Cerebellar cortex (tissue), 1 donor: ENCODE results near the gene PIK3AP1.

ENCODE experiments used
- DNase-seq: peaks from one replicate; pipeline ENCODE4 v3.0.0-alpha.2; 2015; ENCODE audit warnings: low spot score

Gene PIK3AP1

DNA sequence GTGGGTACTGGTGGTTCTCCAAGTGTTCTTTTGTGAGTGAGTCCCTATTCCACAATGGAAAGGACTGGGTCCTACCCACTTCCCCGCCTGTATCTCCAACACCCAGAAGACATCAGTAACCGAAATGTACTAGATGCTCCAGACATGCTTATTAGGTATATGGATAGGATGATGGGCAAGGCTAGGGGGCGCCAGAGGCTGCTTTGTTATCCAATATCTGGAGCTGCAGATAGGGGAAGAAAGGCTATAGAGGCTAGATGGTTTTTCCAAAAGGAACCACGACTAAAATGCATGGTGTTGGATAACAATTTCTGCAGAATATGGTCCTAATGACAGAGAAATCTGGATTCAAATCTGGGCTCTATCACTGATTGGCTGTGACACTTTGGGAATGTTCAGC lies 77.3 kb downstream of the PIK3AP1 start:
- DNase-seq, result peak; percentile 47

DNA sequence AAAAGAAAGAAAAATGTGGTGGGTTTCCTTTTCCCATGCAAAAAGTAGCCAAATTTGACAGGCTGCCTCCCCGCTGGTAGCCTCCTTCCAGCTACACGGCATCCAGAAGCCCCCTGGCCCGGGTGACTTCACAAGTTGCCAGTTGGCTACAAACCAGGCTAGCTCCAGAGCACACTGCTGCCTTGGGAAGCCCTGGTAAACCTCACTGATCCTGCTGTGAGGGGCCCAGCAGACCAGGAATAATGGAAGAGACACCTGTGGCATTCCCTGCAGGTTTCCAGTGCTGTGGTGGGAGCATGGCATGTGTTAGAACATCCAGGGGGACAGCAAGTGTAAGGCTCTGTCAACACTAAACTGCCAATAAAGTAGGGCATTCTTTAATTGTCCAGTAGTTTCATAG lies 77.8 kb downstream of the PIK3AP1 start:
- DNase-seq, result no peak

DNA sequence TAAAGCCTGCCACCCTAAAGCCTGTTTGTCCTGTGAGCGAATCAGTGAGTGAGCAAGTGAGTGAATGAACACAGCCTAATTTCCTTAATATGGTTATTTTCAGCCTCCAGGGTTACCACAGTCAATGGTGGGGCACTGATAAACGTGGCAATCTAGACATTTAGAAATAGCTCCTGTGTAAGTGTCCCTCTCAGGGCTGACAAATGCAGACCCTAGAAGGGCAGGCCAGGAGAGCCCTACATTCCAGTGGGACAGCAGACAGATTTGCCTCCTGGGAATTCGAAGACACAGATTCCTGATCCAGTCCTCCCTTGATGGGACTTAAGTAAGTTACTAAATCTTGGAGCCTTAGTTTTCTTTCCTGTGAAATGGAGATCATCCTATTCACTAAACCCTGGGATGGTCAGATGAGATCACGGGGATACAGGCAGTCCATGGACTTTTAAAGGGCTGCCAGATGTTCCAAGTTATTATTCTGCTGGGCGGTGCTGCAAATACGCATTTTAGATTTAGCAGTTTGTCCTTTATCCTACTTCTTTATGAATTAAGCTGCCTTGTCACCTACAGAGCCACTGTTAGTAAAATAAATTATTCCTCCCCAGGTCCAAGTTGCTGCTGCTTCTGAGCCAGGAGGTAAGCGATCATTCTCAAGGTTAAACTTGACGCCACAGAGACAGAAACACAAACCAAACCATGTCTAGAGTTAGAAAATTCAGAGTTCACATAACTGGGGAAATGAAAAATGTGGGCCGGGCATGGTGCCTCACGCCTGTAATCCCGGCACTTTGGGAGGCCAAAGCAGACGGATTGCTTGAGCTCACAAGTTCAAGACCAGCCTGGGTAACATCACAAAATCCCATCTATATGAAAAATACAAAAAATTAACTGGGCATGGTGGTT lies 78.7 kb downstream of the PIK3AP1 start:
- DNase-seq, result no peak

DNA sequence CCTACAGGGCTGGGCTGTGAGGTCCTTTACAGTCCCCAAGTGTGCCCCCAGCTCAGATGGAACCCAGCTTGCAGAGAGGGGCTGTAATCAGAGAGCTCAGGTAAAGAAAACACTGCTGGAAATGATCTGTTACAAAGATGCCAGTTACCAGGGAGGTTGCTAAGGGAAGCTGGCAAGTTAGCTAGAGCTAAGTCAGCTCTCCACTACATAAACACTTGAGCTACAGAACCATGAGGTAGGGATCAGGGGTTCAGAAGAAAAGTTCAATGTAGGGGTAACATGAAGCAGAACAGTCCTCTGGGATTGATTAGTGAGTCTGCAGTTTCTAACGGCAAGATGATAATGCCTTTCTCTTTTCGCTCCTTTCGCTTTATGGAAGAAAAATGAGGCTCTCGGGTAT lies 80.4 kb downstream of the PIK3AP1 start:
- DNase-seq, result no peak

DNA sequence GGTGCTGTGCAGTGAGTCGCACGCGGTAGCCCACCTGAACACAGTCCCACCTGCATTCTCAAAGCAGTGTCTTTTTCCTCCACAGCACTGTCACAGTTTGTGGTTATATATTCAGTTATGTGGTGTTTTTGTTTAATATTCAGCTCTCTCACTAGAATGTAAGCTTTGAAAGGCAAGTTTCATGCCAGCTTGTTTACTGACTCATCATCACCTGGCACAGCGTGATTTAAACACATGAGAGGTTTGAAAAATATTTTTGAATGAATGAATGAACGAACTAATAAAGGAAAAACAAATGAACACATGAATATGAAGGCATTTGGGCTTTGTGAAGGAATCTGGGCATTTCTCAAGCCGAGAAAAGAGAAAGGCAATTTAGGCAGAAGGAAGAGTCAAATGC lies 81.6 kb downstream of the PIK3AP1 start:
- no peak for DNase-seq

DNA sequence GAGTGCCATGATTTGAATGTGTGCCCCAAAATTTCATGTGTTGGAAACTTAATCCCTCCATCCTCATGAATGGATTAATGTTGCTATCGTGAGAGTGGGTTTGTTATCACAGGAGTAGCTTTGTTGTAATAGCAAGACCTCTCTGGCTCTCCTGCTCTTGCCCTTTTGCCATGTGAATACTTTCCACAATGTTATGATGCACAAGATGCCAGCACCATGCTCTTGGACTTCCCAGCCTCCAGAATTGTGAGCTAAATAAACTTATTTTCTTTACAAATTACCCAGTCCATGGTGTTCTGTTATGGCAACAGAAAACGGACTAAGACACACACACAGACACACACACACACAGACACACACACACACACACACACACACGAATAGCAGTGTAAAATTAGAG lies 82.2 kb downstream of the PIK3AP1 start:
- DNase-seq, result no peak

DNA sequence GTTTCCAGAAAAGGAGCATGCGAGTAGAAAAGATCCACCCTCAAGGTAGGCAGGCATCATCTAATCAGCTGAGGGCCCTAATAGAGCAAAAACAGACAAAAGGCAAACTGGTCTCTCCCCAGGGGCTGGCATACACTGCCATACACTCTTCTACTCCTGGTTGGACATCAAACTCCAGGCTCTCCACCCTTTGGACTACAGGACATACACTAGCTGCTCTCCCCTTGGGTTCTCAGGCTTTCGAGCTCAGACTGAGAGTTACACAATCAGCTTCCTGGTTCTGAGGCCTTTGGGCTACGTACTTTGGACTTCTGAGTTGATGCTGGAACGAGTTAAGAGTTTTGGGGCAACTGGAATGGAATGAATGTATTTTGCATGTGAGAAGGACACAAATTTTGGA lies 82.6 kb downstream of the PIK3AP1 start:
- DNase-seq, result no peak

DNA sequence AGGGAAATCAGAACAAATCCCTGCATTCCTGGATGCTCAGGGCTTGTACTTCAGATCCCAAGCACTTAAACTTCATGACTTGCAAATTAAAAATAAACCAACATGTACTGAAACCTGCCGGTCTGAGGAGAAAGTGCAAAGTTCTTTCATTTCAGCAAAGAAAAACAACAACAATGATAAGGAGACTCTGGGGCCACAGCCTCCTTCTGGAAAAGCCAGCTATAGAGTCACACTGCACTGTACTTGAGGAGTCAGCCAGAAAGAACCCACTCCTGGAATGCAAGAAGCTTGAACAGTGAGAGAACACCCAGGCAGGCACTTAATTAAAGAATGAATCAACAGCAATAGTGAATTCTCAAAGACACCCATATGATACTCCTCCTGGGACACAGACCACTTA lies 83.8 kb downstream of the PIK3AP1 start:
- DNase-seq, result no peak

DNA sequence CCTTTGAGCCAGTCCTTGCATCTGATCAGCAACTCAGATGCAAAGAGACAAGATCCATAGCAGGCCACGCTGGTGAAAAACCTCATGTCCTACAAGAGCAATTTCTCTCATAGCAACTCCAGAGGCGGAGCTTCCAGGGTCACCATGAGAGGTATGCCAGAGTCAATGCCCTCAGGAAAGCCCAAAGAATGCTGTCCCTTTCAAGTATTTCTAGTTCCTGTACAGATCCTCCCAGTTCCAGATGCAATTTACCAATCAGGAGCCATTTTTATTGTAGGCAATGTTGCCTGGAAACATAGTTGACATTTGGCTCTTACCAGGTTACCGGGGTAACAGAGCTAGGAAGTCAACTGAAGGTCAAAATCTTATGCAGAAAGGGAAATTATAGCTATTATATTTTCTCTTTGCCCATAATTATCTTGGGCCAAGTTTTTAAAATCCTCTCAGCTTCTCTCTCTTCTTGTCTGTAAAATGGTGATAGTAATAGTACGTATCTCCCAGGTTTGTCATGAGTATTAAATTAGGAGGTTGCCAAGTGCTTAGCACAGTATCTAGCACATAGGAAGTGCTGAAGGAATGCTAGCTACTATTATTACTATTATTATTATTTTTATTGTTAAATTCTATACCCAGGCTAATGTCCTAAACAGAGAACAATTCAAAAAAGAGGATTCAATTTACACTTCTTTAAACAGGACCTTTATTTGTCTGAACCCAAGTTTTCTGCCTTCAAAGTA lies 87.2 kb downstream of the PIK3AP1 start:
- no peak for DNase-seq

DNA sequence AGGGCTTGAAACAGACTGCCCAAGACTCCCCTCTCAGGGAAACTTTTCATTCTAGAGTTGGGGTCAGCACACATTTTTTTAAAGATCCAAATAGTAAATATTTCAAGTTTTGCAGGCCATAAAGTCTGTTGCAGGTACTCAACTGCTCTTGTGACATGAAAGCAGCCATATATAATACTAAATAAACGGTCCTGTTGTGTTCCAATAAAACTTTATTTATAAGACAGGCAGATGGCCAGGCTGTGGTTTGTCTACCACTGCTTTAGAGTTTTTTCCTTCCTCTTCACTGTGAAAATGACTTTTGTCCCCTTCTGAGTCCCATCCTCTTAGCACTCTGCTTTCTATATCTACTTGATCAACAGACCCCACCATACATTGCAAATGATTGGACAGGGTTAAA lies 93.0 kb downstream of the PIK3AP1 start:
- DNase-seq, result no peak

DNA sequence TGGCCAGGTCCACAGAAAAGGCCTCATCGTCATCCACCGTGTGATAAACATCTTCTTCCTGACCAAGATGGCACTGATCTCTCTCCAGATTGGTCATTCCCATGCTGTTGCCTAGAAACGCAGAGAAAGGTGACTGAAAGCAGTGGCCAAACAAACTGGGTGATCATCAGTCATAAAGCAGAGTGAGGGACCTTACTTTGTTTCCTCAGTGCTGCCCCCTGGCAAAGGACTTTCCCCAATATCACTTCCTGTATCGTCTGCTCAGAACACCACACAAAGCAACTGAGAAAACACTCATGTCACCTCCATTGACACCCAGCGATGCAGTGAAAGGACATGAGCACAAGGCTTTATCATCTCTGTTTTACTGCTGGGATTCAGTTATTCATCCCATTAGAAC lies 93.5 kb downstream of the PIK3AP1 start:
- DNase-seq, result no peak

DNA sequence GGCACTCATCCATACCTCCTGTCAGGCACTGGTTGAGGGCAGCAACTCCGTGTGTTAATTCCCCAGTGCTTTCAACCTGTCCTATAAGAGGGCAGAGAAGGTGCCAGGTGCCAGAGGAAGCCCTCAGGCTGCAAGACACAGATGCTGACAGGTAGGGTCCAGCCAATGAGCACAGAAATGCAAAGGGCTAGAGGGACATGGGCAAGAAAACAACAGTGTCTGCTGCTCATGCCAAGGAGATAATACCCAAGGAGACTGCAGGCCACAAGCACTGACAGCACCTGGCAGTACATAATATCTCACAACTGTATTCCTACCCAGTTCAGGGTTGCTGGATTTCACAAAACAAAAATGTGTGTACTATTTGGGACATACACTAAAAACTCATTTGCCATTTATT lies 95.1 kb downstream of the PIK3AP1 start:
- no peak for DNase-seq

DNA sequence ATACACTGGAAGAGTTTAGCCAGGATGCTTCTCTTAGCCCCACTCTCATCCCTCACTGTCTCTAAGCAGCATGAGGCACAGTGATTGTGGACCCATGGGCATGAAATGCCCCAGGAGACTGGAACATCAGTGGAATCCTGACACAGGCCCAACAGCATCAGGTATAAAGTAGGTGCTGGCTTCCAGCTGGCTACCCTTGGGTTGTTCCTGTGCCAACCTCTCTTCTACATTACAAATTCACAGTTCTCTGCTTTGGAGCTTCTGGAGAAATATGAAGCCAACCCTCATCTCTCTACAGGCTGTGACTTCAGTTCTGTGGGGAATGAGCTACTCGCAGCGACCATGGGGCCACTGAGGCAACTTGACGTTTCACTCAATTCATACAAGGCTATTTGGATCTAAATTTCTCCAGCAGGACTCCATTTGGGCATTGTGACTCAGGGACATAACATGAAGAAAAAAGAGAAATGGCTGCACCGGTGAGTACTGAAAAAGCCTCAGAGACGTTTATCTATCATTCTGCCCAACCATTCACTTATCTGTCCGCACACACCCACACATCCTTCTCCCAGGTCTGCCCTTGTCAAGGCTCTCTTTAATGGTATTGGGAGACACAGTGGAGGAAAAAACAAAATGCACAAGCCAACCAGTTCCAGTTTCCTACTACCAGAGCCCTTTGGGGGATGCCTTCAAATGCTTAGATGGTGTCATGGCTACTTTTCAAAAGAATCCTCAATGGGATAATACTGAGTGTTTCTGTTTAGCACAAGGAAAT lies 98.1 kb downstream of the PIK3AP1 start:
- DNase-seq, result no peak

DNA sequence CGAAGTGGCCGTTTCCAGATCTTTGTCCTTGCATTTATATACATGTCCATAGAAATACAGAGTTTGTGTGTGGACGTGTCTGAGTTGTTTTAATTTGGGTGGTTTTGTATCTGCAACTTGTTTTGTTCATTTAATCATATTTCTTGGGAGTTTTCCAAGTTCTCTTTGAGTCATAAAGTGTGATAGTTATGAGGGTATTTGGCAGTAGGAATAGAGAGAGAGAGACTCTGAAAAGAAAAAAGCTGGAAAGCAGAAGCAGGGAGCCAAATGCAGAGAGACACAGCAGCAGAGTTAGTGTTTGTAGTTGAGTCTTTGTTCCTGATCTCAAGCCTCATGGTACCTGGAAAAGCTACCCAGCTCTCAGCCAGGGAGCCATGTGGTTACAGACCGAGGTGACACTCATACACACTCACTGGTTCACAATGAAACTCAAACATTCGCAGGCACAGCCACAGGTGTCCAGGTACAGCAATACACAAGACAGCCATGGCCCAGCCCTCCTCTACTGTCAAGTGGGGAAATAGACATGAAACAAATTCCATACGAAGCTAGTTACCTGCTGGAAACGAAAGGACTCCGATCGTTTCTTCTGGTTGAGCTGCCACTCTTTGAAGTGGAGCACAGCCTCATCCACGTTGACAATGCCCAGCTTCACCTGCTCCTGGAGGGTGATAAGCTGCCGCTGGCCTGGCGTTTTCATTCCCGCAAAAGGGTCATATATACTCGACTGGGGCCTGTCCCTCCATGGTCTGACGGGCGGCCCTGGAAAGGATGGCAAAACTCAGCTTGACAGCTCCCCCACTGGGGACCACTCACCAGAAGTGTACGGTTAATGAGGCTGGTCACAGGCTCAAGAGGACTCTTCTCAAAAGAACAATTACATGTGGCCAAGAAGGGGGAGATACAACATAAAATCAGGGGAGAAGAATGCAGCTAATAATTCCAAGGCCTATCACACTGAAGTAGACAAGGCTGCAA lies 100.2 kb downstream of the PIK3AP1 start:
- no peak for DNase-seq

DNA sequence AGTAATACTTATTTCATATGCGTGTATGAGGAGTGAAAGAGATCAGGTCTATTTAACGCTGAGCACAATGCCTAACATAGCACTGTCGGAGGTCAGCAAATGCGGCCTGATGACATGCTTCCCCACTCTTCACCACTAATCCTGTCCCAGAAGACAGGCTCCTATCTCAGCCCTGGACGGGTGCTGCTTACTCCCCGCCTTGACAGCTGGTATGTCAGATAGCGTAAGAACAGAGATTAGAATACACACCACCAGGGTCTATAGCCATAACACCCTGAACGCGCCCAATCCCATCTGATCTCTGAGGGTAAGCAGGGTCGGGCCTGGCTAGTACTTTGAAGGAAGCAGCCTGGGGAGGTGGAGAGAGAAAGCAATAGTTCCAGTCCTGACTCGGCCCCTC lies 101.2 kb downstream of the PIK3AP1 start:
- no peak for DNase-seq

DNA sequence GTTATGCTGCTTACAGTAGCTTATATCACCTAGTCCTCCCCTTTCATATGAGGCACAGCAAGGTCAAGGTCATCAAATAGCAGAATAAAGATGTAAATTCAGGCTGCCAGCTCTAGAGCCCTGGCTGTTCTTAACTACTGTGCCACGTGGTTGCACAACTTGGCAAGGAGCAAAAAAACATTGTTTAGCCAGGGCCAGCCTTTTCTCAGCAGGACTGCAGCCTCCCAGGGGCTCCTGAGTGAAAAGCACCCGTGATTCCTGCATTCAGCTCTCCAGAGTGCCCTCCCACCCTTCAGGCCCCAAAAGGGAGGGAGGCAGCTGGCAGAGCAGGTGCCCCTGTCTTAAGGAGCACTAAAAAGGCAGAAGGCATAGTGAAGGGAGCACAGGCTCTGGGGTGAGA lies 101.7 kb downstream of the PIK3AP1 start:
- DNase-seq, result peak; percentile 27

DNA sequence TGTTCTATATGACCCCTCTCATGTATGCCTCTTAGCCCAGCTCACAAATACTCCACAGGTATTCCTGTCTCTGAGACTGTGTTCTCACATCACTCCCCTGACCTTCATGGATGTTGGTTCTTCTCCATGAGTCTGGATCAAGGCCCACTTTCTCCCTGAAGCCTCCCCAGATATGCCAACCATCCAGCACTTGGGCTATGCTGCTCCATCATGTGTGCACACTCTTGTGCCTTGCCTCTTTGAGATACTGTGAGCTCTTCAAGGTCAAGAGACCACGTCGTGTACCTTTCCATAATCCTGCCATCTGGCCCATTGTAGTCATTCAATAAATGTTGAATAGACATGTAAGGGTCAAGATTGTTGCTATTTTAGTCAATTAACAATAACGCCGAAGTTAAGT lies 103.4 kb downstream of the PIK3AP1 start:
- DNase-seq, result no peak

DNA sequence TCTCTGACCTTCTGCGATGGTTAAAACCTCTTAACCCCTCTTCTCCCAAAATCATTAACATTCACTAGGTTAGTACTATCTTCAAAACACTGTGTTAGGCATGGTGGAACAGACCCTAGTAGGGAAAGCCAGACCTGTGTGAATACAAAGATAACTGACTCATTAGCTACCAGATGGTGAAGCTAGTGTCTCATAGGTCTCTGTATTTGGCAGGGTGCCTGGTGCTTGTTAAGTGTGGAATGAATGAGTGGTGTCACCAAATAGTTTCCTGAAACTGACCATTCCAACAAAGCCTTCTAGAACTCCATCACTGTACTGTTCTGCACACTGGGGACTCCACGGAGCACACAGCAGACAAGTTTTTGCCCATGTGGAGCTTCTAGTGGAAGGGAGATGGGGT lies 105.8 kb downstream of the PIK3AP1 start:
- DNase-seq, result no peak

DNA sequence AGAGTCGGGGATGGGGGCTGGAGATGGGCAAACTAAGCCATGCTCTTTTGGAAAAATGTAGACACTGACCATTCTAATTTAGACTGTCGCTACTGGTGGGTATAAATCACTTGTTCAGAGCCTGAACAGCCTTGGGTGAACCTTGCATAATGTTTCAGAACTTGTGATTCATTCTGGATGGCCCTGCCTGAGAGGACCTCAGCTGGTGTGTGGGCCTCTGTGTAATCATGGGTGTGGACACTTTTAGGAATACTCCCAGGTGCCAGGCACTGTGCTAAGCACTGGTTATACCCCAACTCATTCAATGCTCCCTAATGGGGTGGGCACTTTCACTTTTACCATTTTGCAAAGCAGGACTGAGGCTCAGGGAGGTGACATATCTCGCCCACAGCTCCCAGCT lies 106.7 kb downstream of the PIK3AP1 start:
- DNase-seq, result no peak

DNA sequence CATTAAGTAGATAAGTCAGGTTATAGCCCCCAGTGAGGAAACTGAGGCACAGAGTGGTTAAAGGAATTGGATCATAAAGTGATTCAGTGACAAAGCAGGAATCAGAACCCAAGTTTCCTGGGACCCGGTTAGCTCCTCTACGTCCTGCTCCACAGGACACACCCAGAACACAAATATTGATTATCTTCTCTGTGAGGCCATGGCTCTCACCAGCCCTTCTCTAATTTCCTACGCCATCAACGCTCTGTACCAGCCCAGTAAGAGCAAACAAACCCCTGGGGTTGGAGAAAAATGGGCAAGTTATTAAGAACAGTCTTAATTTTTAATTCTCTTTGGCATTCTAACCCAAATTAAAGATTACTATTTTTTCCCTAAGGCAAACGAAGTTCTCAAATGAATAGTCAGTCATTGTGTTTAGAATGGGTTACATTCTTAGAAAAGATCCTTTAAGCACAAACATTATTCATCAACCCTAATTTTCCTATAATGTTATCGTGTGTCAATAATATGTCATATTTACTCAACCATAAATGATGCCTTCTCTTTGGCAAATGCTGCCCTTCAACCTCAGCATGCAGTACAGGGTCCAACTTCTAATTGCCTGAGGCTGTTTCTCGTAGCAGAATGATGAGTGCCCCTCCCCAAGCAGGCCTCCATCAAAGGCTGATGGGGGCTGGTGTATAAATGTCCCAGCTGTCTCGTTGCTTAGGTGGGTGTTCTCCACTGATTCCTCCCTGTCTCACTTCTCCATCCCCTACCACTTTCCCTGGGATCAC lies 108.1 kb downstream of the PIK3AP1 start:
- DNase-seq, result no peak

DNA sequence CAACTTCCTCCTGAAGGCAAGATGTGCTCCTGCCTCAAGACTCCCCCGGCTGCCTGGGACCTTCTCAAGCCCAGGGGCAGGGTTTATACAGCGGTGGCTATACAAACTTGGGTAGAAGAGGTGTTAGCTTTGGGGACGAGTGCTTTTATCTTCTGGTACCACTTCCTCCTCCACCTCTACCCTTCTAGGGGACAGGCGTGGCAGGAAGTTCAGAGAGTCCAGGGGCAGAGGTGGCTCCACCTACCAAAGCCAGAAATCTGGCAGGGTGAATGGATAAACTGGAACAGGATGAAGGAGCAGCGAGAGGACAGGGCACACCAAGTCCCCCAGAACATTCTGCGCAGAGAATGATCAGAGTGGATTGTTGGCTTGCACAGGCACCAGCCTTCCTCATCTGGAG lies 109.5 kb downstream of the PIK3AP1 start:
- no peak for DNase-seq
